GM12875 (cell line): Measurements from ENCODE around the gene USP34.
"Not testable (repeated sequence)": the region's sequence is repeated elsewhere in the genome, so short reads cannot be mapped to it uniquely, and the experiment has no call there.

ENCODE experiments used
- H3K4me3 ChIP-seq: one replicate; pipeline ENCODE4 v1.5.1; 2011; ENCODE audit warnings: low read depth, low read length, control low read depth
- TF ChIP-seq, protein P1 (sequence below): IDR thresholded peaks from 2 replicates; pipeline ENCODE4 v1.5.1; 2011; ENCODE audit warnings: low read depth, mild to moderate bottlenecking, control low read depth, inconsistent platforms, low read length, moderate library complexity, borderline replicate concordance; ENCODE audit not compliant: insufficient read depth

USP34 gene

DNA sequence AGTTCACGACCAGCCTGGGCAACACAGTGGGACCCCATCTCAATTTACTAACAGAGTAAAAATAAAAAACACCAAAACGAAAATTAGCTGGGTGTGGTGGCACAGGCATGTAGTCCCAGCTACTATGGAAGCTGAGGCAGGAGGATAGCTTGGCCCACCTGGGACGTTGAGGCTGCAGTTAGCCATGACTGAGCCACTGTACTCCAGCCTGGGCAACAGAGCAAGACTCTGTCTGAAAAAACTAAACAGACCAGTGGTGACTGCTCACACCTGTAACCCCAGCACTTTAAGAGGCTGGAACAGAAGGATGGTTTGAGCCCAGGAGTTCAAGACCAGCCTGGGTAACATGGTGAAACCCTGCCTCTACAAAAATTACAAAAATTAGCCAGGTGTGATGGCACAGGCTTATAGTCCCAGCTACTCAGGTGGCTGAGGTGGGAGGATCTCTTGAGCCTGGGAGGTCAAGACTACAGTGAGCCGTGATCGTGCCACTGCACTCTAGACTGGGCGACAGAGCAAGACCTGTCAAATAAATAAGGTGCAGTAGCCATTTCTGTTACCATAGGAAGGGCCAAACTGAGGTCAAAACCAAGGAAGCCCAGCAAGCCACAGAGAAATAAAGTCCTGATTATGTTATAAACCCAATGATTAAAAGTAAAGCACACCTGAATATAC, 14.0 kb downstream of the USP34 start:
- TF ChIP-seq, protein P1, sequence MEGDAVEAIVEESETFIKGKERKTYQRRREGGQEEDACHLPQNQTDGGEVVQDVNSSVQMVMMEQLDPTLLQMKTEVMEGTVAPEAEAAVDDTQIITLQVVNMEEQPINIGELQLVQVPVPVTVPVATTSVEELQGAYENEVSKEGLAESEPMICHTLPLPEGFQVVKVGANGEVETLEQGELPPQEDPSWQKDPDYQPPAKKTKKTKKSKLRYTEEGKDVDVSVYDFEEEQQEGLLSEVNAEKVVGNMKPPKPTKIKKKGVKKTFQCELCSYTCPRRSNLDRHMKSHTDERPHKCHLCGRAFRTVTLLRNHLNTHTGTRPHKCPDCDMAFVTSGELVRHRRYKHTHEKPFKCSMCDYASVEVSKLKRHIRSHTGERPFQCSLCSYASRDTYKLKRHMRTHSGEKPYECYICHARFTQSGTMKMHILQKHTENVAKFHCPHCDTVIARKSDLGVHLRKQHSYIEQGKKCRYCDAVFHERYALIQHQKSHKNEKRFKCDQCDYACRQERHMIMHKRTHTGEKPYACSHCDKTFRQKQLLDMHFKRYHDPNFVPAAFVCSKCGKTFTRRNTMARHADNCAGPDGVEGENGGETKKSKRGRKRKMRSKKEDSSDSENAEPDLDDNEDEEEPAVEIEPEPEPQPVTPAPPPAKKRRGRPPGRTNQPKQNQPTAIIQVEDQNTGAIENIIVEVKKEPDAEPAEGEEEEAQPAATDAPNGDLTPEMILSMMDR: no peak
- no peak overlapping the region for H3K4me3 ChIP-seq

DNA sequence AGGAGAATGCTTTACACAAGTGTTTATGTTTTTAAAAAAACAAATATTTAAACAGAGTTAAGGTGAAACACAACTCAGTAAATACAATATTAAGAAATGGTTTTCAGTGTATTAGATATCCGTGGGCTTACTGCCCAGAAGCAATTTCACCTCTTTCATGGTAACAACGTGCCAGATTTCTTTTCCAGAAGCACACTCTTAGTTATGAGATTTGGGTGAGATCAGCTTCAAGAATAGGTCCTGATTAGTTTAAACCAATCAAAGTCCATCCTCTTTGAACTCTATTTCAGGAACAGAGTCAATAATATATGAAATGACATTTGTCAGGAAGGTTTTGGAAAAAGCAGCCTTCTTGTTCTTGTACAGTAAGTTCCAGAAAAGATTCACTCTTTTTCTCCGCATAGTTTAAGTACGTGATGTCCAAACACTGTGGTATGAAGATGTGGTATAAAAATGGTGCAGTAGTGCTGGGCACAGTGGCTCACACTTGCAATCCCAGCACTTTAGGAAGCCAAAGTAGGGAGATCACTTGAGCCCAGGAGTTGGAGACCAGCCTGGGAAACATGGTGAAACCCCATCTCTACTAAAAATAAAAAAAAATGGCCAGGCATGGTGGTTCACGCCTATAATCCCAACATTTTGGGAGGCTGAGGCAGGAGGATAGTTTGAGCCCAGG, 14.7 kb downstream of the USP34 start:
- H3K4me3 ChIP-seq: no peak overlapping the region
- TF ChIP-seq, protein P1: no peak

DNA sequence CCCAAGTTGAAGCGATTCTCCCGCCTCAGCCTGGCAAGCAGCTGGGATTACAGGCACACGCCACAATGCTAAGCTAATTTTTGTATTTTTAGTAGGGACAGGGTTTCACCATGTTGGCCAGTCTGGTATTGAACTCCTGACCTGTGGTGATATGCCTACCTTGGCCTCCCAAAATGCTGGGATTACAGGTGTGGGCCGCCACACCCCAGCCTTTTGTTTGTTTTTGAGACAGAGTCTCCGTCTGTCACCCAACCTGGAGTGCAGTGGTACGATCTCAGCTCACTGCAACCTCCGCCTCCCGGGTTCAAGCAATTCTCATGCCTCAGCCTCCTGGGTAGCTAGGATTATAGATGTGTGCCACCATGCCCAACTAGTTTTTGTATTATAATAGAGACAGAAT, 15.9 kb downstream of the USP34 start:
- H3K4me3 ChIP-seq: not testable (repeated sequence)

DNA sequence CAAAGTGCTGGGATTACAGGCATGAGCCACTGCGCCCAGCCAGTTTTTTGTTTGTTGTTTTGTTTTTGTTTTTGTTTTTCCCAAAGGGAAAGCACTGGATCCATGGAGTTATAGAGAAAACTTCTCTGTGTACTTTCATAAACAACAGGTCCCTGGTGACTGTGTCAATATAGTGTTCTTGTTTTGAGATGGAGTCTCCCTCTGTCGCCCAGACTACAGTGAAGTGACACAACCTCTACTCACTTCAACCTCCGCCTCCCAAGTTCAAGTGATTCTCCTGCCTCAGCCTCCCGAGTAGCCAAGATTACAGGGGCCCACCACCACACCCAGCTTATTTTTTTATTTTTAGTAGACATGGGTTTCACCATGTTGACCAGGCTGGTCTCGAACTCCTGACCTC, 16.5 kb downstream of the USP34 start:
- TF ChIP-seq, protein P1: no peak
- no peak overlapping the region for H3K4me3 ChIP-seq

DNA sequence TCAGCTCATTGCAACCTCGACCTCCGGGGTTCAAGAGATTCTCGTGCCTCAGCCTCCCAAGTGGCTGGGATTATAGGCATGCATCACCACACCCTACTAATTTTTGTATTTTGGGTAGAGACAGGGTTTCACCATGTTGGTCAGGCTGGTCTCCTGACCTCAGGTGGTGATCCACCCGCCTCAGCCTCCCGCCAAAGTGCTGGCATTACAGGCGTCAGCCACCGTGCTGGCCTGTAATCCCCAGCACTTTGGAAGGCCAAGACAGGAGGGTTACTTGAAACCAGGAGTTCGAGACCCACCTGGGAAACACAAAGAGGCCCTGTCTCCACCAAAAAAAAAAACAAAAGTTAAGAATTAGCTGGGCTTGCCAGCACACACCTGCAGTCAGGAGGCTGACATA, 18.5 kb downstream of the USP34 start:
- TF ChIP-seq, protein P1: no peak
- no peak overlapping the region for H3K4me3 ChIP-seq

DNA sequence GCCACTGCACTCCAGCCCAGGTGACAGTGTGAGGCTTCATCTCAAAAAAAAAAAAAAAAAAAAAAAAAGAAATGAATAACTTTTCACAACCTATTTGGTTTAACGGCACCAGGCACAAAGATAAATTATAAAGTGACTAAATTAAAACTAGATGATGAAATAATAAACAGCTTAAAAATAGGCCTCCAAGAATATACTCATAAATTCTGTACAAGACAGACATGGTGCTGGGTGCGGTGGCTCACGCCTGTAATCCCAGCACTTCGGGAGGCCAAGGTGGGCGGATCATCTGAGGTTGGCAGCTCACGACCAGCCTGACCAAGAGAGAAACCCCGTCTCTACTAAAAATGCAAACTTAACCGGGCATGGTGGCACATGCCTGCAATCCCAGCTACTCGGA, 19.7 kb downstream of the USP34 start:
- TF ChIP-seq, protein P1: no peak
- no peak overlapping the region for H3K4me3 ChIP-seq

DNA sequence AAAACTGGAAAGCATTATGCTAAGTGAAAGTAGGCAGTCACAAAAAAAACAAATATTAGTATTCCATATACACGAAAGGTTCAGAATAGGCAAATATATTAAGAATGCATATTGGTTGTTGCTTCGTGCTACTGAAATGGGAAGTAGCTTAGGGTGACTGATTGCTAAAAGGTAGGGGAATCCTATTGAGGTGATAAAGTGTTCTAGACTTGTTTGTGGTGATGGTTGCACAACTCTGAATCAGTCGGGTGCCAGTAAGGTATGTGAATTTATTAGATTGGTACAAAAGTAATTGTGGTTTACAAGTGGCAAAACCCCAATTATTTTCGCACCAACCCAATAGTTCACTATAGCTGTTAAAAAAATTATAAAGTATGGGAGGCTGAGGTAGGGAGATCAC, 20.7 kb downstream of the USP34 start:
- TF ChIP-seq, protein P1: no peak
- H3K4me3 ChIP-seq: no peak overlapping the region

DNA sequence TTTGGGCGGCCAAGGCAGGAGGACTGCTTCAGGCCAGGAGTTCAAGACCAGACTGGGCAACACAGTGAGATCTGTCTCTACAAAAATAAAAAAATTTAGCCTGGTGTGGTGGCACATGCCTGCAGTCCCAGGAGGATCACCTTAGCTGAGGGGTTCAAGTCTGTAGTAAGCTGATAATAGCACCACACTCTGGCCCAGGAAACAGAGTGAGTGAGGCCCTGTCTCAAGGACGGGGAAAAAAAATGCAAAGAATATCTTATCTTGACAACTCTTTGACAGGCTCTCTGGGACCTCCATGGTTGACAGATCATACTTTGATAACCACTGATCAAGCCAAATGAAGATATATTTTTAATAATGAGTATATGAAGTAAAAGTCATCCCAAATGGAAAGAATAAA, 22.7 kb downstream of the USP34 start:
- H3K4me3 ChIP-seq: no peak overlapping the region
- TF ChIP-seq, protein P1: no peak

DNA sequence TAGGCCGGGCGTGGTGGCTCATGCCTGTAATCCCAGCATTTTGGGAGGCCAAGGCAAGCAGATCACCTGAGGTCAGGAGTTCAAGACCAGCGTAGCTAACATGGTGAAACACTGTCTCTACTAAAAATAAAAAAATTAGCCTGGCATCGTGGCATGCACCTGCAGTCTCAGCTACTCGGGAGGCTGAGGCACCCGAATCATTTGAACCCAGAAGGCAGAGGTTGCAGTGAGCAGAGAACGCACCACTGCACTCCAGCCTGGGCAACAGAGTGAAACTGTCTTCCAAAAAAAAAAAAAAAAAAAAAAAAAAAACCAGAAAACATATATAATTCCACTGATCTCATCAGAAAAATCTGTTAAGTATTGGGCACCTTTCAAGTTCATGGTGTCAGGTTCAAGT, 23.9 kb downstream of the USP34 start:
- not testable (repeated sequence) for H3K4me3 ChIP-seq
